Retina (tissue), 1 donor: ENCODE results near the gene FHIT.

Source experiments
- DNase-seq: peaks from one replicate; pipeline ENCODE4 v3.0.0-alpha.2; 2016

FHIT gene

DNA sequence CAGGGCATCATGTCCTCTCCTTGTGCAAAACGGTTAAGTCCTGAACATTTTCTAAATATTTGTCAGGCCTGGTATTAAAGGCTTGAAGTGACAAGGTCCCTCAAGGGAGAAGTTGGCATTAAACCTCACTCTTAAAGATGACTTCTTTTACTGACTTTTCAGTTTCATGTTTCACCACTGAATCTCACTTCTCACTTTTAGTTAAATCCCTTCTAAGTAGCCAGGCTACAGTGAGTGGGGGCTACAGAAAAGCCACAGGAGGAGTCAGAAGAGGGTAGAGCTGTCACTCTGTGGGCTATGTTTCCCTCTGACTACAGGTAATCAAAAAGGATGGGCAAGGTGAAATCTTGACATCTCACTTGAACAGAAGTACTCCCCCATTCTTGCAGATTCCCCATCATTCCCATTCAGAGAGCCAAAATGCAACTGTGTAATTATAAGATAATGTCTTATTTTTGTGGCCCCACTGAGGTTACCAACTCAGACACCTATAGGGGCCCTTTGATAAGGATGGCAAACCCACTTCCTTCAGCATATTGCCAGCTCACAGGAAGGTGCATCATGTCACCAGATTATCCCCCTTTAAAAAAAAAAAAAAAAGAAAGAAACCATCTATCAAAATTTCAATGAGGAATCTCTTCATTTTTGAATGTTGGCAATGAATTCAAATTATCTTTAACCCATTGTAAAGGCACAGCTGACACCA lies 1411.3 kb downstream of the FHIT start:
- DNase-seq: no peak

DNA sequence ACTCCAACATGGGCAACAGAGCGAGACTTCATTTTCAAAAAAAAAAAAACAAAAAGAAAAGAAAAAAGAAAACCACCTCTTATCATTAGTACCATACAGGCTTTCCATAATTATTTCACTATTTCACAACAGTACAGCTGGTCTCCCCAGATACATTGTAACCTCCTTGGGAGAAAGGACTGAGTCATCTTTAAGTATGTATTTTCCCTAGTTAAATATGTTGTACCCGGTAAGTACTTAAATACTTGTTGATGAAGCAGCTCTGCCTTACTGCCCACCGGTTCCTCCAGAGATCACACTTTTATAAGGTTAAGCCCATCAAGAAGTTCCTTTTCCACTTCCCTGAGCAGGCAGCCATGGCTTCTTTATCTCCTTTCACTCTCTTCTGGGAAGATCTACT lies 1412.0 kb downstream of the FHIT start:
- DNase-seq: no peak

DNA sequence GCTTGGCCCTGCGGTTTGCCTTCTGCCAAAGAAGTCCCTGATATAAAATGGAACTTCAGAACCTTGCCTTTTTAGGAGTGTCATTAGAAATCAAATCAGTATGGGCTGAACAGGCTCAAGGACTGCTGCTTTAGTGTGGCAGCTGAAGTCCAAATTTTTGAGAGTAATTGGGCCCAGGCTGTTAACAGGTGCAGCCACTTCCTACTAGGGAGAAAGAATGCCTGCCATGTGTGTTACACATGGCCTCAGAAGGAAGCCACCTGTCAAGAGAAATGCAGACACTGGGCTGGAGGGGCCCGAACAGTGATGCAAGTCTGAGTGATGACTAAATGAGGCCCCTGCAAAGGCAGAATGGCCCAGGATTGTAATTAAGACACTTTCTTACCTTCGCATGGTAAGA lies 1414.7 kb downstream of the FHIT start:
- no peak for DNase-seq

DNA sequence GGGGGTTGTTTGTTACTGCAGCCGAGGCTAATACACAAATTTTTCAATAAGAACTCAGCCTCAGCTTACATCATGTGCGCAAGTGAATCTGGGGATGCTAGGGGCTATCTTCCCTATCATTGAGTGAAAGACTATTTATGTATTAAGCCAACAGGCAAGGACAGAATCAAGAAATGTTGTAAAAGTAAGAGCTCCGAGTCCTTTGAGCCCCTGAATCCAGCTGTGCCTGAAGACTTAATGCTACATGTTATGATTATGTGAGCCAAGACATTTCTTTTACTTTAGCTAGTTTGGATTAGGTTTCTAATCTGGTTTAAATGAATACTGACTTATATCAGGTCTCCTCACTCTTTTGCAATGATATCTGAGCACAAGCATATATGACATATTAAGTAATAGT lies 1418.5 kb downstream of the FHIT start:
- DNase-seq: no peak

DNA sequence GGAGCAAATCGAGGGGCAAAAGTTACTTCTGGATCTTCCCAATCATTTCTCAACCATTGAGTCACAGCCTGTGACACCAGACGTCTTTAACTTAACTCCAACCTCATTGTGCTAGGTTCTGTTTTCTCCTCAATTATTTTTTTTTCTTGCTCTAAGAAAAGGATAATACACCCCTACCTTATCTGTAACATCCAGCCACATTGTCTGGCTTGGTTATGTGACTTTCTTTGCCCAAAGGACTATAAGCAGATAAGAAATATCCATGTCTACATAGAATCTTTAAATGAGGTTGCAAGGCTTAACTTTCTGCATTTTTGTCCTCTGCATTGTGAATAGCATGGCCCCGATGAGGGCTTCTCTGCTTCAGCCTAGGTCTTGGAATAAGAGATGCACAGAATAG lies 1419.0 kb downstream of the FHIT start:
- DNase-seq: no peak

DNA sequence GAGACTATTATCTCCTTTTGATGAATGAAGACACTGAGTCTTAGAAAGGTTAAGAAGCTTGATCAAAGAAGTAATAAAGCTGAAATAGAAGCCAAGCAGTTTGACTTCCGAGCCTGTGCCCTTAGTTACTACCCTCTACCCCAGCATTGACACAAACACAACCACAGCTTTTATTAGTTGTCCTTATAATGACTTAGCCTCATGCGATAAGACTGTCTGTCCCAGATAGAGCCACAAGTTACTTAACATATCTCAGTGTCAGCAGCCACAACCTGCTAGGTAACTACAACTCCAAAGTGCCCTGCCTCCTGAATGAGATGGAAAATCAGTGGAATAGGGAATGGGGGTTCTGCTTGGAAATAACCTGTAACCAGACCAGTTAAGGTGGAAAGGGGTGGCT lies 1419.9 kb downstream of the FHIT start:
- DNase-seq: no peak

DNA sequence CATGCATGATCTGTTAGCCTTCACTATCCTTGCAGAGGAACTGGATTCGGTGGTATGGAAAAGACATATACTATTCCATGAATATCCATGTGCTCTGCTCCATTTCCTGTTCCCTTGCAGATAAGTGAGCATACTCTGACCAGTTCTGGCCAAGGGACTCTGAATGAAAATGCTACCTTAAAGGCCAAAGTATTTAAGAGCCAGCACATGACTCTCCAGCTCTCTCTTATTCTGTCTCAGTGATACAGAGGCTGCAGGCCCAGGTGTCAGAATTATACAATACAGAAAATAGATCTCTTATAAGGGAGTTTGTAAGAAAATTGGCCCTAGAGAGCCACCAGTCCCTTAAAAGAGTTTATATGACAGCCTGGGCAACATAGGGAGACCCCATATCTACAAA lies 1421.7 kb downstream of the FHIT start:
- DNase-seq: no peak

DNA sequence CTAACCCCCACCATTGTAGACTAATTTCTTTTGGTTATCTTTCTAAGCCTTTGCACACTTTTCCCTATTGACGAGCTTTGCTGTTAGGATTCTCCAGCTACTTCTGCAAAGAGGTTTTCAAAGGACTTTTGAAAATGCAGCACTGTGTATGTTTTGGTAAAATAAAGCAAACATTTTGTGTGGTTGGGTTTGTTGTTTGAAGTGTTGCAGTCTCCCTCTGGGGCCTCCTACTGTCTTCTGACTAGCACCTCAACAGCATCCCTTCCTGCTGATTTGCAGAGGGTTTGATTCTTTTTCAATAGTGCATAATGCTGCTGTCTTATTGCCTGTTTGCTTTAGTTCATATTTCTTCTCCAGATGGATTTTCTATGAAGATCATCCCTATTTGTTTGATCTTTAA lies 1426.4 kb downstream of the FHIT start:
- no peak for DNase-seq

DNA sequence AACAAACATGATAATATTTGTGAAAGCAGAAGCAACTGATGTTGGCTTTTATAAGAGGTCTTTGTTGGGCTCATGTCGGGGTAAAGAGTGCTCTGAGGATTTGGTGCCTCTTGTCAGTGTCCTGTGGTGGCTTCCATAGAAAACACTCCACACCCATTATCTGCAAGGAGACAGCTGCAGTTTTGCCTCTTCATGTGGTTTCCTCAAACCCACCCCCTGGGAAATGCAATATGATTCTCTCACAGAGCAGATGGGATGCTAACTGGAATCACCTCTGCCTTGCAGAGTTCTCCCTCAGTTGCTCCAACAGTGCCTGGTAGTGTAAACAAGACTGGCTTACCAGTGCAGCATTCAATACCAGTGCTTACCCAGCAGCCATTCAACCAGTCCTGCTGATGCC lies 1430.0 kb downstream of the FHIT start:
- DNase-seq: no peak

DNA sequence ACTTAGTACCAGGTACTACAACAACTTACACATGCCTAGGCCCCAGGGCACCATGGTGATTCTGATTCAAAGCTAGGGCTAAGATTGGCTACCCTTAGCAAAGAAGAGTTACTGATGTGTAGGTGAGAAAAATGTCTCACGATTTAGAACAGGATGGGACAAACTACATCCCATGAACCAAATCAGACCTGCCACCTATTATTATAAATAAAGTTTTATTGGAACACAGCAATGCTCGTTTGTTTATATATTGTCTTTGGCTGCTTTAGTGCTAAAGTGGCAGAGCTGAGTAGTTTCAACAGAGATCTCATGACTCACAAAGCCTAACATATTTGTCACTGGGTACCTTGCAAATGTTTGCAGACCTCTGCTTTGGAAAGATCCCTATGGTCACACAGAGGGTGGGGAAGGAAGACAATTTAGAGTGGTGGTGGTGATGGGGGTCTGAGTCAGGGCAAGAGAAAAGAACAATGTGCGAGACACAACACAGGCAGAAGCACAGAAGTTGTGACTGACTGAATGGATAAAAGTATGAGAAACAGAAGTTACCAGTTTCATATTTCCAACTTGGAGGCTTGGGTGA lies 1430.8 kb downstream of the FHIT start:
- no peak for DNase-seq

DNA sequence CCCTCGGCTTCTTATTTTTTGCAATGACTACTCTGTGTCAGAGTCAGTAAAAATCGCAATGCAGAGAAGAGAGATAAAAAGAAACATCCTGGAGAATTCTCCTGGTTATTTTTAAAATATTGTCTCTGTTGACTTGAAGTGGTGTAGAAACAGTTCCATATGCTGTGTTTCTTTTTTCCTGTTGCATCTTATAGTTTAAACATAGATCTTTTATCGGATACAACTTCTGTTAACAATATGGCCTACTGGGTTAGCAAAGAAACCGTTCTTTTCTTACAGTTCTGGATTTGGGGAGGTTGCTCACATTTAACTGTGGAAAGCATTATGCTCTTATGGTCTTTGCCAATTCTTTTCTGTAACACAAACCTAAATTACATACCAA lies 1432.3 kb downstream of the FHIT start:
- no peak for DNase-seq

DNA sequence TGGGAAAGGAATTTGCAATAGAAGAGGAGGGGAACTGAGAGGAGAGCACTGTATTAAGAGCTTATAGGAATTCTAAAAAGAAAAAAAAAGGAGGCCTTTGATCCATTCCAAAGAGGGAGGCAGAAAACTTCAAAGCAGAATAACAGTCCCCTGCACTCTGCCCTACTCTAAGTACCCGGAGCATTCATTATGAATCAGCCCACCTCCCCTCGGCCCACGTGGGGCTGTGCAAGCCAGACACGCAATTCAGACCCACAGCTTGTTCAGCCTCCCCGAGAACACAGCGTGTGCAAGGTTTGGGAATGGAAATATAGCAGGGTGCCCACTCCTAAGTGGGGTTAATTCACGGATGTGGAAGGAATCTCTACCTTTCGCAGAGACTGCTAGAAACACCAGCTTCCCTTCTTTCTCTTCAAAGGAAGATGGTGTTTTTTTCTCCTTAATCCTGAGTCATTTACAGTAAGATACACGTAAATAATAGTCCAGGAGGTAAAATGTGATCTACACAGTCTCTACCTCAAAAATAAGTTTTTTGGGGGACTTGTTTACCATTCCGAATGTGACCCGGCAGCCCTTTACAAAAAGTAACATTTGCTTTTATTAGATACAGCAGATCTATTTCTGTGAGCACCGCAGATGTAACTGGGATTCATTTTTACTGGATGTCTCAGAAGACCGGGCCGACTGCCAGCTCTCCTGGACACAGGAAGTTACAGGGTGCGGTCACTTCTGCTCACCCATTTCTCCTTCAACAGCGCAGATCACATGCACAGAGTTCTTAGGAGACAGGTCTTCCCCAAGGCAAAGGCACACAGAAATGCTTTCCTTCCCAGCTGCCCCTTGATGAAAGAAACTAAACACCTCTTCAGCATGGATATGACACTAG lies 1433.0 kb downstream of the FHIT start:
- DNase-seq: no peak

DNA sequence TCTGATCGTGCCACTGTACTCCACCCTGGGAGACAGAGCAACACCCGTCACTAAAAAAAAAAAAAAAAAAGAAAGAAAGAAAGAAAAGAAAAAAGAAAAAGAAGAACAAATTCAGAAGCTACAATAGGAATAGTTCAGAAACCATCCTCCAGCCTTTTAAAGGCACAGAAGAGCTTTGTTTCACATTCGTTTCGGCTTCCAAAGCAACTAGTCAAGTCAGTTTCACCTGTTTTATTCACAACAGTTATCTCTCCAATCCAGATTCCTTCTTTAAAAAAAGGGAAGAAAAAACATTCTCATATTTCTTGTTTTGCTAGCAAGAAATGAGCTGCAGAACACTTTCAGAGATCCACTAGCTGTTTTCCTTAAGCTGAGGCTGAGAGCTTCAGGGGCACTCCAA lies 1433.7 kb downstream of the FHIT start:
- no peak for DNase-seq

DNA sequence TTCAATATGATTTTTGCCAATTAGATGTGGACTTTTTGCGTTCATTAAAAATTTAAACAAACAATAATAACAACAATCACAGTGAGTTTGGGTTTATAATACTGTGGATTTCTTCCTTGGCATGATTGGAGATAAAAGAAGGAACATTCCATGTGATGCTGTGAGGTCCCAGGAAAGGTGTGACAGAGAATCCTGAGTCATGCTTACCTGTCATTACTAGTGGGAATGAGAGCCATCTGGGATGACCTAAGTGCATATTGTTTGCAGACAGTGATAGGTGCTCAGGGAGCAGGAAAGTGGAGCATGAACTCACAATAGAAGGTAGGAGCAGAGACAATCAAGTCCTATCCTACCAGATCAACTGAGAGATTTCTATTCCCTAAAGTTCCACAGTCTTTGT lies 1434.9 kb downstream of the FHIT start:
- DNase-seq: no peak

DNA sequence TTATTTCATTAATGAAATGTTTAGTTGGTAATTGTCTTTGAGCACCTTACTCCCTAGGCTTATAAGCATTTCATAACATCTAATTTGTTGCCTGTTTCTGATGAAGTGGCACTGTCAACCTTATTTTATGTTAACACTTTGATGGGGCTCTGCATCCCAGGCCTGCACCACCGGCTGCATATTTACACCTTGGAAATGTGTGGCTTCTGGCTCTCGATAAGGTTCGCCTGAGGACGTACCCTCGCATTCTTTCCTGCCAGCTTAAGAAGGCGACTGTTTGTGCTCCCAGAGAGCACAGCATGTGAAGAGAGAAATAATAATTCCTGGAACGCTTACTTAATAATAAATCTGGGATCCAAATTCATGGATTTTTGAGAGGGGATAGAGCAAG lies 1438.1 kb downstream of the FHIT start:
- peak; percentile 26 for DNase-seq

DNA sequence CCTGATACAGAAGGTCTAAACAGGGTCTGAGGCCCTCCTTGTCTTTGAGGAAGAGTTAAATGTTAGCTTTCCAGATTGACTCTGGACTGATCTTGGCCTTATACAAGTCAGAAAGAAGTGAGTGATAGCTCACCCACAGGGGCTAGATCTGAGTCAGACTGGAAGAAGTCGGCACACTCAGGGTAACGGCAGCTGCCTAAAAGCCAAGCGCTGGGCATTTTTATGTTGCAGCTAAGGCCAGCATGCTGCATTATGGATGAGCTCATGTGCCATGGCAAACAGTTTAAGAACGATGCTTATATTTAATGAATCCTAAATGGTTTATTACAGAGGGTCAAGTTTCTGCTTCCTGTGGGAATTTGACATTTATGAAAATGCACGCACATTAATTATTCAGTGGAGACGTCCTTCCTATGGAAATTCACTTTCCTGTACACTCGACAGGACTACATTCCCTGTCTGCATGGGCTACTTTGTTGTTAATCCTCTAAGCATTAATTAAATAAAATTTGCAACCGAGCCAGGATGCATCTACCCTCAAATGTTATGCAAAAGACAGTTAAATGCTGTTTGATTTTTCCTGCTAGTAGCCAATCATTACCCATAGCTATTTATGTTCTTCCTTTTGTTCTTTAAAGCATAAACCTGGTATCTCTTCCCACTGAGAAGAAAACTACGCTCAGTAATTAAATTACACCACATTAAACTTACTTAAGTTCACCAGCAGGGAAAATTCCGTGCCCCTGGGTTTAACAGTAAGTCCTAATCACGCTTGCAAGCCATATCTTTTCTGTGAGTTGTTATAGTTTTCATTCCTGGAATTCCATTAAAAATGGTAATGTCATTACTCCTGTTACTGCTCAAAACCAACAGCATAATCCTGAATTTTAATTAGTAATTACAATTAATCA lies 1438.8 kb downstream of the FHIT start:
- no peak for DNase-seq

DNA sequence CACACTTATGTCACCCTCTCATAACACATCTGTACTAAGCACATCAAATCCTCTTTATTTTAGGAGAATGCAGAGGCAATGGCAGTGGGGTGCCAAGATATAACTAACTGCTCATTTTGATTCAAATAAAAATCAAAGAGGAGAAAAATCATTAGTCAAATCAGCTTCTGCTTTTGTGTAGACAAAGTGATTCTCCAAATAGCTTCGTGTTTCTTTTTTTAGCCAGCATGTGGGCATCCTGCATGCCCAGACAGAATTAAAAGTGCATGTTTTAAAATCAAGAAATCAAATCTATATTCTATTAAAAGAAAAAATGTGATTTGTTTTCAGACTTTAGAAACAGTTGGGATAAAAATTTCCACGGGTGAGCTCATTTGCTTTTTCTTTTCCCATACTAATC lies 1440.1 kb downstream of the FHIT start:
- DNase-seq: no peak

DNA sequence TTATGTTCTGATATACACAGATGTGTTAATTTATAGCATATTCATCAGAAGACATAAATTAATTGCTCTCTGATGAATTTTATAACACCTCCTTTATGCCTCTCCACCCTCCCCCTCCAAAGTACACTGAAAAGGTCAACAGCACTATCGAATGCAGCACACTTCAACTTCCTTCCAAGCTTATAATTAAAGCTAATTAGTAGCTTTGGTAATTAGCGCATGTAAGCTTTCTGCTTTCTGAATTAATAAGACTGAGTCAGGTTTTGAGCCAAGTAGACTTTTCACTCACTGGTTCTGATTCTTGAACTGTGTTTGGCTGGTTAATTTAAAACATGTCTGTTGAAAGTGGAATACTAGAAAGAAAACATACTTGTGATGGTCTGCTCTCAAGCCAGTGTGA lies 1440.6 kb downstream of the FHIT start:
- DNase-seq: no peak

DNA sequence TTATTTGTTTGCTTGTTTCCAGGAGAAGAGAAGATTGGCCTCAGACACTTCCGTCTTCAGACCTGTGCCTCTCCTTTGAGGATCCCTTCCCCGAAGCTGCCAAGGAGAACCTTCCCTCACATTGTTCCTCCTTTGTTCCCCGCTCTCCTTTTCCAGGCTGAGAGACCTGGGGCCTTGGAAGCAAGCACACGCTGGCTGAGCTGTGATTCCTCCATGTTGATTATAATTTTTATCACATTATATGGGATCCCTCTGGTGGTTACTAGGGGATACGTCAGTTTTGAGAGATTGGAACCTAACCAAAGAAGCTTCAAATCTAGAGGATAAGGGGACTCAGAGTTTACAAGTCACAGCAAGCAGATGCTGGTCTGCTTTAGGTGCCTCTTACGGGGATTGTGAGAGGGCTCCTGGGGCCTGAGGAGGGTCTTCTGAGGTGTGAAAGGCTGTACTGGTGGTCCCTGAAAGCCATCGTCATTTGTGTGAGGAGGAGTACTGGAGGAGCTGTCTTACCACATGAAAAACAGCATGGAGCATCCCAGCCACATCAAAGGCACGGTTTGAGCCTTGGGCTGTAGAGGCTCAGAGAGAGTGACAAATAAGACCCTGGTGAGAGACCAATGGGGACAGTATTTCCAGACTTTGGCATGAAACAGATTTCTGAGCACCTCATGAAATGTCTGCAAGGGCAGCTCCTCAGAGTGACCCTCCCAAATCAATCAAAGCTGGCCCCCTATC lies 1441.4 kb downstream of the FHIT start:
- DNase-seq: peak; percentile 55

DNA sequence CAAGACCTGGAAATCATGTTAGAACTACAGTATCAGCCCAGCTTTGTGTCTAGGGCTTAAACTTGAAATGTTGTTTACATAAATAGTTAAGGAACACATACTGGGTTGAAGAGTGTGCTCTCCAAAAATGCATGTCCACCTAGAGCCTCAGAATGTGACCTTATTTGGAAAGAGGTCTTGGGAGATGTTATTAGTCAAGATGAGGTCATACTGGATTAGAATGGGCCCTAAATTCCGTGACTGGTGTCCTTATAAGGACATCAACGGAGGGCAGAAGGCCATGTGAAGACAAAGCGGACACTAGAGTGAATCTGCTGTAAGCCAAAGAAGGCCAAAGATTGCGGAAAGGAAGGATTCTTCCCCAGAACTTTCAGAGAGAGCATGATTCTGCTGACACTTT lies 1442.2 kb downstream of the FHIT start:
- no peak for DNase-seq

DNA sequence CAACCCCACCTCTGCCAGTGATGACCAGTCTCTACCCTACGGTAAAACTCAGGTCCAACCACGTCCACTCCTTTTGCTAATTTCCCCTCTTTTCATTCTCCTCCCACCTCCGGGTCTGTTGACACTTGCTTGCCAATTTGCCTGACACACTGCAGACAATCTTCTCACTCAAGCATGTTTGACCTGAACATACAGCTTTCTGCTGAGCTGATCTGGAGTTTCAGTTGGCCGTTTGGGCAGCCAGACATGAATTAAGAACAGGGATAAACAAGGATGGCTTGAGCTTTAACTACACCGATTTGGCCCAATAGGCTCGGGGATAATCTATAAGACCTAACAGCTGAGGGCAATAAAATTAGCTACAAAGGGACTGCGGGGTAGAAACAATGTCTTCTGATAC lies 1442.8 kb downstream of the FHIT start:
- DNase-seq: no peak

DNA sequence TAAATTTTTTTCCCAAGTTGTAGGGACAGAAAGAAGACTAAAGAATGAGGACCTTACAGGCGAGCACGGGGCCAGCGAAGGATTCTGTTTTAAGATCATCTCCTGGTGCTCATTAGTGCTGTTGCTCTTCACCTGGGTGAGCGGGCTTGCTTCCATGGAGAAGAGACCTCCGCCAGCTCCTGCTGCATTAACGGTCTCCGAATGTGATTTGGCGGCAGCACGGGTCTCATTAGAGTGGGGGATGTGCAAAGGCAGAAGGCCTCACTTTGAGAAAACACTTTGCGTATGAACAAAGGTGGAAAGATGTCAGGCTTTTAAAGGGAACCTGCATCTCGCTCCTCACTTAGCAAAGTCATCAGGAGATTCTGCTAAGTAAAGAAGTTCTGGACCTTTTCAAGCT lies 1448.0 kb downstream of the FHIT start:
- no peak for DNase-seq
